HG03095 (cell line): Measurements from ENCODE around the gene LCN12.

Source experiments
- ATAC-seq: cut with Tn5 transposase; IDR thresholded peaks from one replicate; pipeline ENCODE4 v1.9.1; 2021; ENCODE audit warnings: moderate library complexity; ENCODE audit not compliant: unreplicated experiment

Gene LCN12

DNA sequence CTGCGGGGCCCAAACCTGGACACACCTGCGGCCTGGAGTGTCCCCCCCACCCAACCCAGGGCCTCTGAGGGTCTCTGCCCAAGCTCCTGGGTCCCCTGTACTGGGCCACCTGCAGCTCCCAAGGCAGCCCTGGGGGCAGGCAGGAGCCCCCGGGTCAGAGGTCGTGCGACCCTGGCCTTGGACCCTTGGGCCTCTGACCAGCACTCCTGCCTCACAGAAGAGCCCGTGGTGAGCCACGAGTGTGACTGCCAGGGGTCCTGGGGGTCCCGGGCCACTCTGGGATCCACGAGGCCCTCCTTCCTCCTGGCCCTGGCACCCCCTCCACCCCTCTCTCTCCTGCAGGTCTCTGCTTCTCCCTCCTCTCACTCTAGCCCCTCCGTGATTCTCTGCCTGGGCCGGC, 20.3 kb downstream of the LCN12 start:
- no peak for ATAC-seq

DNA sequence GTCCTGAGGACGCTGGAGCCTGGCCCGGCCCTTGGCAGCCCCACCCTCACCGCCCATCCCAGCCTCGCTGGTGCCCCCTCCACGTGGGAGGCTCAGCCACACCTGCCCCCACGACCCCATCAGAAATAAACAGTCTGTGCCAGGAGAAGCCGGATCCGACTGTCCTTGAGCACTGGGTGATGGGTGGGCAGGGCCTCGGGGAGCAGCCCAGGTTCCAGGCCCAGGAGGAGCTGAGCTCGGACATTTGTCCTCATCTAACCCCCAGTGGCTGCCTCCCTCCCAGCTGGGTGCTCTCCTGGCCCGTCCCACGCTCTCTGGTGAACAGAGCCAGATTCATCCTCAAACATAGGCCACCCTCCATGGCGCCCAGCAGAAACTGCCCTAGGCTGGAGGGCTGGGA, 20.7 kb downstream of the LCN12 start:
- no peak for ATAC-seq

DNA sequence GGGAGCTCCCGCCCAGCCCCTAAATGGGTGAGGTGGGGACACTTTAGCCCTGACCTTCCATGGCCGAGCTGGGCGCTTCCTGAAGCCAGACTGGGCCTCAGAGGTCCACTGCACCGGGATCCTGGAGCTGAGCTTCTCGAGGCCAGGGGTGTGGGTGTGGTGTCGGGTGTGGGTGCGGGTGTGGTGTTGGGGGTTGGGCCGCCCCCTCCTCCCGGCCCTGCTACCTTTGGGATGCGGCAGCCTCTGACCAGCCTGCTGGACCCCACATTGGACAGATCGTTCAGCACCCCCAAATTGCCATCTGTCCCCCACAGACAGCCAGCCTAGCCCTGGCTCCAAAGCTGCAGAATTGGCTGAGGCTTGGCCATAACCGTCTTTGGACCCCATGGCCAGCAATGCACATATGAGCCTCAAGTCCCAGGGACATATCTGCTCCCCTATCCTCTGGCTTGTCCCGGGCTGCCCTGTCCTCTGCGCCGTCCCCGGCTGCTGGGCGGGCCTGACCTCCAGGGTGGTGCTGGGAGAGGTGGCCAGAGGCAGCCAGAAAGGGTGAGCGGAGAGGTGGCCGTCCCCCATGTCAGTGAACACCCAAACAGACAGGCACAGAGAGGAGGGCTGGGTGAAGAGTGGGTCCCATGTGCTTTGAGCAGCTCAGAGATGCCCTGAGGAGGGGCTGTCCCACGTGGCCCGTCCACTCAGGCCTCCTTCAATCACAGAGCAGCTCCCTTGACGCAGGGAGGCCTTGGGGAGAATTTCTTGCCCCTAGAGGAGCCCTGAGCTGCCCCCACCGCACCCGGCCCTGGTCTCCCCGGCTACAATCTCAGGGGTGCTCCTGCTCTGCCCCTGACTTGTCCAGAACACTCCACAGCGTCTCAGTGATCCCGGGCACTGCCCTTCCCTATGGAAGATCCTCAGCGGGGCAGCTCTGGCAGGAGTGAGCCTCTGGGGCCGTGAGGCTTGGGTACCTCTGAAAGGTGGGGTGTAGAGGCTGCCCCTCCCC, 21.8 kb downstream of the LCN12 start:
- no peak for ATAC-seq

DNA sequence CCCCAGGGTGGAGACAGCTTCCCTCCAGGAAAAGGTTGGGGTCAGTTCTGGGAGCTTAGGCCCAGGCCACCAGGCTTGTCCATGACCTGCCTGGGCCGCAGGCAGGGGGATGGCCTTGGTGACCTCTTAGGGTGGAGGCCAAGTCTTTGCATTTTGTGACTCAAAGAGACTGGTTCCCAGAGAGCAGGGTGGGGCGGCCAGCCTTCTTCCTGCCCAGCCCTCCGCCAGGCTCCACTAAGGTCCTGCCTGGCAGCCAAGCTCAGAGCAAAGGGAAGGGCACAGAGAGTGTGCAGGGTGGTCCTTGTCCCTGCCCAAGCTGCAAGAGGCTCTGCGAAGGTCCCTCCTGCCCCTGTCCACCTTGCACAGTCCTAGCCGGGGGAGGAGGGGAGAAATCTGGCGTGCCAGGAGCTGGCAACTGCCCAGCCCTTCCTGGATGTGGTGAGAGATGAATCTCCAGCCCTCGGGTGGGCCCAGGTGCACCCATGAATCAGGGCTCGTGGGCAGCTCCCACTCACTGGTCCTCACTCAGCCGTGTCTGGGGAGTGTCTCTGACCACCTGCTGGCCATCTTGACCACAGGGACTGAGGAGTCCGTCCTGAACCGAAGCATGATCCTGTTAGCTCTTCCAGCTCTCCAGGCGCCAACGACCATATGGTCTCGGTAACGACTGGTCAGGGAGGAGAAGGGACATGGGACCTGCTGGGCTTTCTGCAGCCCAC, 22.9 kb downstream of the LCN12 start:
- ATAC-seq, result no peak

DNA sequence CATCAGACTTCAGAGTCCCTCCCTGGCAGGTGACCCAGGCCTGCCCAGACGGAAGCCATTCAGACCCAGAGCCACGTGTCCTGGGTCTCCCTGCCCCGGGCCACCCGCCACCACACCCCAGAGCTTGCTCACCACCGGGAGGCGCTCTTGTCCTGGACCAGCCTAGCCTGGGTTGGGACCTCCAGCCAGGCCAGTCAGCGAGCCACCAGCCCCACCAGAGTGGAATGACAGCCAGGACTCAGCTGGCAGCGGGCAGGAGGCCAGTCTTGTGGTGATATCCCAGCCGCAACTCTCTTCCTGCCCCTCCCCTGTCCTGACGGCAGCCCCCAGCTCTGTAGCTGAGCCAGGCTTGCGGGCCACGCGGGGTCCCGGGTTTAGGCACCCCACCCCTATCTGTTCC, 23.6 kb downstream of the LCN12 start:
- no peak for ATAC-seq

DNA sequence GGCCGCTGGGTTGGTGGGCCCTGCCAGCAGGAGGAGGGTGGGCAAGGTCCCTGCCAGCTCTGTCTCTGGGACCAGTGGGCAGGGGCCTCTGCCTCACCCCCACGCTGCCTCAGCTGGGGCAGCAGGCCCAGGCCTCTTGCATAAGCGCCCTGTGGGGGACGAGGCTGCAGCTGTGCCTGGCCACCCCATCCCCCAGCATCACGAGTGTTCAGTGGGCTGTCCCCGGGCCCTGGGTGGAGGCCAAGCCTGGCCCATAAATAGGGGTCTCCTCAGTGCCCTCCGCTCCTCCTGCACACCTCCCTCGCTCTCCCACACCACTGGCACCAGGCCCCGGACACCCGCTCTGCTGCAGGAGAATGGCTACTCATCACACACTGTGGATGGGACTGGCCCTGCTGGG, 25.1 kb downstream of the LCN12 start, which contains the start of gene PTGDS:
Gene PTGDS, plus strand, starts transcription at position 282 of the 400 bp plus-strand sequence. Its CDS starts 75 bp downstream, at position 357.
- no peak for ATAC-seq

DNA sequence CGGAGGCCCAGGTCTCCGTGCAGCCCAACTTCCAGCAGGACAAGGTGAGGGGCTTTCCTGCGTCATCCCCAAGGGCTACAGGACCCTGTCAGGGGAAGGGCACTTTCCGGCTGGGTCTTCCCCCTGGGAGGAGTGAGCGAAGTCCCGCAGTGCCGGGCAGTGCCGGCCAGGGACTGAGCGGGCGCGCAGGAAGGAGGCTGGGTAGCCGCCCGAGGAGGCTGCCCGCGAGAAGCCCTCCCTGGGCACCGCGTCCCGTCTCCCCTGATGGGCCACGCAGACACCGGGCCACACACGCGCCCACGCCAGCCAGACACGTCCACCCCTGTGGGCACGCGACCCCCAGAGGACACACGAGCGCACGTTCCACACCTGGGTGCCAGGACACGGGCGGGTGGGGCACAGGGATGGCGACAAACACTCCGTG, 25.6 kb downstream of the LCN12 start:
- no peak for ATAC-seq

DNA sequence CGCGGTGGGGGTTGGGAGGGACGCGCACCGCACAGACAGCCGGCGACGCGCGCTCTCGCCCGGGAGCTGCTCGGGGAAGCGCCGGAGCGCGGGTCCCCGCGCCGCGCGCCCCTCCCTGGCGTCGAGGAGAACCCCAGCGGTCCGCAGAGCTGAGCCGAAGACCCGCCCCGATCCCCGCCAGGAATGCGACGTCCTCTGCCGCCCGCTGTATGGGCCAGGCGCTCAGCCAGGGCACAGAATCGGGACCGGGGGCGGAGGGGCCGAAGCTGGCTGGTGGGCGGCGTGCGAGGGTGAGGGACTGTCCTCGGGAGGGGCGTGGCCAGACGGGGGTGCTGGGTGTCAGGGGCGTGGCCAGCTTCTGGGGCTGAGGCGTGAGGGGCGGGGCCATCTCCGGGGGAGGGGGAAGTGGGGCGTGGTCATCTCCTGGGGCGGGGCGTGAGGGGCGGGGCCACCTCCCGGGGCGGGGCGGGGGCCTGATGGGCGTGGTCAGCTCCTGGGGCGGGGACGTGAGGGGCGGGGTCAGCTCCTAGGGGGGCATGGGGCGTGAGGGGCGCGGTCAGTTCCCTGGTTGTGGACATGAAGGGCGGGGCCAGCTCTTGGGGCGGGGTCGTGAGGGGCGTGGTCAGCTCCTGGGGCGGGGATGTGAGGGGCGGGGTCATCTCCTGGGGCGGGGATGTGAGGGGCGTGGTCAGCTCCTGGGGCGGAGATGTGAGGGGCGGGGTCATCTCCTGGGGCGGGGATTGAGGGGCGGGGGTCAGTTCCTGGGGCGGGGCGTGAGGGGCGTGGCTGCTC, 26.2 kb downstream of the LCN12 start:
- ATAC-seq, result no peak

DNA sequence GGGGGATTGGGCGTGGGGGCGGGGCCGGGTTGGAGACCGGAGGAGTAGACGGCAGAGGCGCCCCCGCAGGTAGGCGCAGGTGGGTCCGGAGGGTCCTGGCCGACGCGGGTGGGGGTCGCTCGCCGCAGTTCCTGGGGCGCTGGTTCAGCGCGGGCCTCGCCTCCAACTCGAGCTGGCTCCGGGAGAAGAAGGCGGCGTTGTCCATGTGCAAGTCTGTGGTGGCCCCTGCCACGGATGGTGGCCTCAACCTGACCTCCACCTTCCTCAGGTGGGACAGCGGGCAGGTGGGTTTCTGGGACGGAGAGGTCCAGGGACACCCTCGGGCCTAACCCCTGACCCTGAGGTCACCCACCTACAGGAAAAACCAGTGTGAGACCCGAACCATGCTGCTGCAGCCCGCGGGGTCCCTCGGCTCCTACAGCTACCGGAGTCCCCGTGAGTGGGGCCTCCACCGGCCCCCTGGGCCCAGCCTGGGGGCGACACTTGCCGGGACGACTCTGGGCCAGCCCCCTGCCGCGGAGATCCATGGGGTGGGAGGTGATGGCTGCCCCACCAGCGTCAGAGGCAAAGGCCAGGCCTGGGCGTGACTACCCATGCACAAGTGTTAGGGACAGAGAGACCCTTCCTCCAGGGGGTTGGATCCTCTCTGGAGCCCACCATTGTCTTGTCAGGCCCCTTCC, 26.9 kb downstream of the LCN12 start:
- no peak for ATAC-seq

DNA sequence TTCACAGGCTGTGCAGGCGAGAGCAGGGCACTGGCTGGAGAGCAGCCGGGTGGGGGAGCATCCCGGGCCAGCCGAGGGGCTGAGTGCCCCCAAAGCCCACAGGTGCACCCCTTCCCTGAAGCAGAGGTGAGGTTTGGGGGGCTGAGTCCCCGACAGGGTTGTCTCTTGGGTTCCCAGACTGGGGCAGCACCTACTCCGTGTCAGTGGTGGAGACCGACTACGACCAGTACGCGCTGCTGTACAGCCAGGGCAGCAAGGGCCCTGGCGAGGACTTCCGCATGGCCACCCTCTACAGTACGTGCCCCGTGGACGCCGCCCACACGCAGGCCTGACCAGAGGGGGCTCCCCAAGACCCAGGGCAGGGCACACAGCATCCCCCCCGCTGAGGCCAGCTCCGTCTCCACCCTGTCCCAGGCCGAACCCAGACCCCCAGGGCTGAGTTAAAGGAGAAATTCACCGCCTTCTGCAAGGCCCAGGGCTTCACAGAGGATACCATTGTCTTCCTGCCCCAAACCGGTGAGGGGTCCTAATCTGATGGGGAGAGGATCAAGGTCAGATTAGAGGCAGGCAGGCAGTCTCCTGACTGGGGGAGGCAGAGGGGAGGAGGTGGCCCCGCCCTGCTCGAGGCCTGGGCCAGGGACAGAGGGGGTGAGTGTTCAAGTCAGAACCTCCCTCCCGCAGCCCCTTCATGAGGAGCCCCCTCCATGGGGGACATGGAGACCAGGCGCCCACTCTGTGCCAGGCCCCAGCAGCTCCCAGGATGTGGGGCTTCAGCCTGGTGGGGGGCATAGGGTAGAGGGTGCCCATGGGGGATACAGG, 27.9 kb downstream of the LCN12 start:
- no peak for ATAC-seq

DNA sequence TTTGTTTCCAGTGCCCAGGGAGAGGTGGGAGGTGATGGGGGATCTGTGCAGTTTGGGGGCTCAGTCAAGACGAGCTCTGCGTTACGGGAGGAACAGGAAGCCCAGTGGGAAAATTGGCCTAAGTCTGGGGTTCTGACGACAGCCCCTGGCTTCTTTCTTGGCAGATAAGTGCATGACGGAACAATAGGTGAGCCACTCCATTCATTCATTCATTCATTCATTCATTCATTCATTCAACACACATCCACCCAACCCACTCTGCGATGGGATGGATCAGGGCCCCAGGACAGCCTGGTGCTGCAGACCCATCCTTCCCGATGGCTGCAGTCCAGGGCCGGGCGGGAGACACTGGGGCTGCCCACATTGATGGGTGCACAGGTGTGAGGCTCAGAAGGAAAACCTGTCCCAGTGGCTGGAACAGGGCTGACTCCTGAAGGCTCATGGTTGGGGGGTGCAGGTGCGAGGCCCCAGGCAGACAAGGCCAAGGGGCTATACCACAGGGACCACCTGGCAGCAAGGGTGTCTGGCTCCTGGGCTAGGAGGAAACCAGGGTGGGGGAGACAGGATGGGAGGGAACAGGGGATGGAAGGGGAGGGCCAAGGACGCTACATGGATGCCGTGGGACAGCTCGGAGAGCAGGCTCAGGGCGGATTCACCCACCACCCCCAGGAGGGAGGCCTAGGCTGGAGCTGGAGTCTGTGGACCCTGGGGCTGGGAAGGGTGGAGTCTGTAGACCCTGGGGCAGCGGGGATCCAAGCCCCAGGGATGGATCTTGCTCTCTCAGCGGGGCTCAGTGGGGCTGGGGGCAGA, 28.8 kb downstream of the LCN12 start:
- no peak for ATAC-seq

DNA sequence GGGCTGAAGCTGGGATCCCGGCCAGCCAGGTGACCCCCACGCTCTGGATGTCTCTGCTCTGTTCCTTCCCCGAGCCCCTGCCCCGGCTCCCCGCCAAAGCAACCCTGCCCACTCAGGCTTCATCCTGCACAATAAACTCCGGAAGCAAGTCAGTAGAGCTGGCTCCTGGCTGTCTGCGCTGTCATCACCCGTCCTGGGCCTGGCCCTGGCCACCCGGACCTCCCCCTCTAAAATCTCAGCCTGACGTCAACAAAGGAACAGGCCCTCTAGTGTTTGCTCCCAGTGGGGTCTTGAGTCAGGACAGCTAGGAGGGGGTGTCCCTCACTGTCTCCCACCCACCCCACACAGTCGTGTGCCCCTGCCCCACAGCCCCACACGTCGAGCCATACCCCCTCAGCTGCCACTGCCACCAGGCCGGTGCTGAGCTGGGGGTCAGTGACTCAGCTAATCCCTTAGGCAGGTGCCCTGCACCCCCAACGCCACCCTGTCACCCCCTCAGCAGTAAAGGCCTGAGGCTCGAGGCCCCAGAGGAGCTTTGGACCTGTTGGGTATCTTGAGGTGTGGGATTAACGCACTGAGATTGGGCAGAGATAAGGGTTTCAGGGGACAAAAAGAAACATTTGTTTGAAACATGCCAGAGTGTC, 29.6 kb downstream of the LCN12 start:
- no peak for ATAC-seq

DNA sequence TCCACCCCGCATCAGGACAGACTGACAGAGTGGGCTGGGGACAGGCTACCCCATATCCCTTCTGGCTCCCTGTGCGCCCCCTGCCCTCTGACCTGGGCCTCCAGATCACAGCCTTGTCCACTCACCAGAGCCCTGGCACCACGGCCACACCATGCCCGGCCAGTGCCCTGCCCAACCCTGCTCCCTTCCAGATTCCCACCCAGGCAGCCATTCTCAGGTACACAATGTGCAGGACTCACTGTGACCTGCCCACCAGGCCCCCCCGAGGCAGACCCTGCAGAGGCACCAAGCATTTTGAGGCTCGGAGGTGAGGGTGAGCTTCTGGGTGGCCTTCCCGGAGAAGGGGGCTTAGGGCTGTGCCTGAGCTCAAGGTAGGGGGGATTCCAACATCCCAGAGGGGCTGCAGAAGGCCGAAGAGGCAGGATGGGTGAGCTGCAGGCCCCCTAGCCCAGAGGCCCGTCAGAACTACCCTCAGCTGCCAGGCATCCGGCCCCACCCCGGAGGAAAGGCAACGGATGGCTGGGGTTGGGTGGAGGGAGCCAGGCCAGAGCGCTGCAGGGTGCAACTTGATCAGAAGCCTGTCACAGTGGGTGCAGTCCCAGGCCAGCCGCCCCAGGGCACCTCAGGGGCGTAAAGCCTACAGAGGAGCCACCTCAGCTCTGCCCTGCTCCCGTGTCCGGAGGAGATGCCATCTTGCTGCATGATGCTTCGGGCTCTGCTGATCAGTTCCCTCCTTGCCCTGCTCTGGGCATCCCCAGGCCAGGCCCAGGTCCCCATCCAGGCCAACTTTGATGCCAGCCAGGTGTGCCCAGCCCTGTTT, 30.4 kb downstream of the LCN12 start, which contains the start of gene LCNL1:
Gene LCNL1, plus strand, starts transcription at position 762 of the 820 bp plus-strand sequence. CDS start 594 bp downstream, outside the sequence.
- ATAC-seq, result no peak

DNA sequence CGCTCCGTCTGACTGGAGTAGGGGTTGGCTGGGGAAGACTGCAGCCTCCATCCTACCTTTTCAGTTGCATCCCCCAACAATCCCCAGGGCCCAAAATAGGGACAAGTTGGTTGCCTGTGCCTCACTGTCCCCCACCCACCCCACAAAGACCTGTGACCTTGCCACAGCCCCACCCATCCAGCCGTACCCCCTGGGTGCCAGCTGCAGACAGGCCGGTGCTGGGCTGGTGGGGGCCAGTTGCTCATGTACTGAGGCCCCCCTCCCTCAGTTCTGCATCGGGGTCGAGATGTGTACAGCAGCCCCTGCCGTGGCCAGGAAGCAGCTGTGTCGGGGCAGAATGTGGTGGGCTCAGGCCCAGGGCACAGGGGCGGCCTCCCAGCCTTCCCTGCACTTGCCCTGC, 31.1 kb downstream of the LCN12 start:
- no peak for ATAC-seq

DNA sequence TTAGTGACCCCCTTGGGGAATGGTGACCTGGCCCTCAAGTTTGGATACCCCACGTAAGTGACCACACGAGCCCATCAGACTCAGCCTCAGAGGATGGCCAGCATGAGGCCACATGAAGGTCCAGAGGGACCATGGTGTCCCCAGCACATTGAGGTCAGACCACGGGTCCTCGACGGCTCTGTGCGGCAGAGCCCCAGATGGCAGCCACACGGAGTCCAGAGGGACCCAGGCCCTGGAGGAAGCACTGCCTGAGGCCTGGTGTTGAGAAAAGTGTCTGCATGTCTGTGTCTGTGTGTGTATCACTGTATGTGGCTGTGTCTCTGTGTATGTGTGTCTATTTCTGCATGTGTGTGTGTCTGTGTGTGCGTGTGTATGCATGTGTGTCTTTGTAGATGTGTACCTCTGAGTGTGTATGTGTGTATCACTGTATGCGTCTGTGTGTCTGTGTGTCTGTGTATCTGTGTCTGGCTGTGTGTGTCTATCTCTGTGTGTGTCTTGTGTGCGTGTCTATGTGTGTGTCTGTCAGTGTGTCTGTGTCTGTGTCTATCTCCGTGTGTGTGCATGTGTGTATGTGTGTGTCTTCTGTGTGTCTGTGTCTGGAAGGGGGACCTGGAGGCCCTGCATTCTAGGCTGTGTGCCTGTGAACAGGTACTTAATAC, 31.7 kb downstream of the LCN12 start:
- ATAC-seq, result no peak

DNA sequence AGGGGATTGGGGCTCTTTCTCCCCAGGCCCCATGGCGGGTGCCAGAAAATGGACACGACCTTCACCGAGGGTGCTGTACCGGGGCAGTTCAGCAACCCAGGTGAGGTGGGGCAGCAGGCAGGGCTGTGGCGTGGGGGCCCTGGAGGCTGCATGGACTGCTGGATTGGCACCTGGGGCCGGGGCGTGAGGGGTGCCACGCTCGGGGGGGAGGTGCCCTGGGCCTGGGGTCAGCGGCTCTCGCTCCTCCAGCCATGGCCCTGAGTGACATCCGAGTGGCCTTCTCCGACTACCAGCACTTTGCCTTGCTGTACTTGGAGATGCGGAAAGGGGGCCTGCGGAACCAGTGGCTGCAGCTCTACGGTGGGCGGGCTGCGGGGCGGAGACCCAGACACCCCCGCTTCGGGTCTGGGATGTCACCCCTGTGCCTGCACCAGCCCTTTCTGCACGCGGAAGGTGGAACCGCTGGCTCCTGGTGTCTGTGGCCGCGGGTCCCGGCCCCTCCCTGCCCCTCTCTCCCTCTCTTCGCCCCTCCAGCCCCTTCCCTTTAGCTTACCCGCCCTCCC, 32.5 kb downstream of the LCN12 start:
- ATAC-seq, result no peak
